GM12865 (cell line): ENCODE data around the gene HSDL2.
"Not testable (repeated sequence)": the region's sequence is repeated elsewhere in the genome, so short reads cannot be mapped to it uniquely, and the experiment has no call there.

Source experiments
- DNase-seq: peaks from one replicate; pipeline ENCODE4 v3.0.0; 2010; ENCODE audit warnings: low read depth
- H3K4me3 ChIP-seq: 2 replicates; pipeline ENCODE4 v1.5.1; 2011; ENCODE audit warnings: mild to moderate bottlenecking, low read depth, low read length, control low read depth
- TF ChIP-seq, protein P1 (sequence below): IDR thresholded peaks from 2 replicates; pipeline ENCODE4 v1.5.1; 2011; ENCODE audit warnings: low read length, control low read depth, low read depth, inconsistent platforms; ENCODE audit not compliant: insufficient read depth; ENCODE audit errors: missing control alignments

Gene HSDL2

DNA sequence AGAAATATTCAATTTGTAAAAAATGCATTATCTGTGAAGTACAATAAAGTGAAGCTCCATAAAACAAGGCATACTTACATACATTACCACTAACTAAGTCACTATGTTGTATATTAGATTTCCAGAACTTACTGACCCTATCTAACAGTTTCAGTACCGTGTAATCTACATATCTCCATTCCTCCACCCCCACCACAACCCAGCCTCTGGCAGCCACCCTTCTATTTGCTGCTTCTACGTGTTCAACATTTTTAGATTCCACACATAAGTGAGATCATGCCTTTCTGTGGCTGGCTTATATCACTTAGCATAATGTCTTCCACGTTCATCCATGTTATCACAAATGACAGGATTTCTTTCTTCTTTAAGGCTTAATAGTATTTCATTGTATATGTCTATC, 15.1 kb upstream of the HSDL2 start:
- DNase-seq, result no peak
- H3K4me3 ChIP-seq, result no peak overlapping the region
- TF ChIP-seq, protein P1, sequence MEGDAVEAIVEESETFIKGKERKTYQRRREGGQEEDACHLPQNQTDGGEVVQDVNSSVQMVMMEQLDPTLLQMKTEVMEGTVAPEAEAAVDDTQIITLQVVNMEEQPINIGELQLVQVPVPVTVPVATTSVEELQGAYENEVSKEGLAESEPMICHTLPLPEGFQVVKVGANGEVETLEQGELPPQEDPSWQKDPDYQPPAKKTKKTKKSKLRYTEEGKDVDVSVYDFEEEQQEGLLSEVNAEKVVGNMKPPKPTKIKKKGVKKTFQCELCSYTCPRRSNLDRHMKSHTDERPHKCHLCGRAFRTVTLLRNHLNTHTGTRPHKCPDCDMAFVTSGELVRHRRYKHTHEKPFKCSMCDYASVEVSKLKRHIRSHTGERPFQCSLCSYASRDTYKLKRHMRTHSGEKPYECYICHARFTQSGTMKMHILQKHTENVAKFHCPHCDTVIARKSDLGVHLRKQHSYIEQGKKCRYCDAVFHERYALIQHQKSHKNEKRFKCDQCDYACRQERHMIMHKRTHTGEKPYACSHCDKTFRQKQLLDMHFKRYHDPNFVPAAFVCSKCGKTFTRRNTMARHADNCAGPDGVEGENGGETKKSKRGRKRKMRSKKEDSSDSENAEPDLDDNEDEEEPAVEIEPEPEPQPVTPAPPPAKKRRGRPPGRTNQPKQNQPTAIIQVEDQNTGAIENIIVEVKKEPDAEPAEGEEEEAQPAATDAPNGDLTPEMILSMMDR, result no peak

DNA sequence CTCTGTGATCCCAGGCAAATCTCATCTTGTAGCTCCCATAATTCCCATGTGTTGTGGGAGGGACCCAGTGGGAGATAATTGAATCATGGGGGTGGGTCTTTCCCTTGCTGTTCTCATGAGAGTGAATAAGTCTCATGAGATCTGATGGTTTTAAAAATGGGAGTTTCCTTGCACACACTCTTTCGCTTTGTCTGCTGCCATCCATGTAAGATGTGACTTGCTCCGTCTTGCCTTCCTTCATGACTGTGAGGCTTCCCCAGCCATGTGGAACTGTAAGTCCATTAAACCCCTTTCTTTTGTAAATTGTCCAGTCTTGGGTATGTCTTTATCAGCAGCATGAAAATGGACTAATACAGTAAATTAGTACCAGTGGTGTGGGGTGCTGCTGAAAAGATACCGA, 14.7 kb upstream of the HSDL2 start:
- not testable (repeated sequence) for H3K4me3 ChIP-seq, DNase-seq

DNA sequence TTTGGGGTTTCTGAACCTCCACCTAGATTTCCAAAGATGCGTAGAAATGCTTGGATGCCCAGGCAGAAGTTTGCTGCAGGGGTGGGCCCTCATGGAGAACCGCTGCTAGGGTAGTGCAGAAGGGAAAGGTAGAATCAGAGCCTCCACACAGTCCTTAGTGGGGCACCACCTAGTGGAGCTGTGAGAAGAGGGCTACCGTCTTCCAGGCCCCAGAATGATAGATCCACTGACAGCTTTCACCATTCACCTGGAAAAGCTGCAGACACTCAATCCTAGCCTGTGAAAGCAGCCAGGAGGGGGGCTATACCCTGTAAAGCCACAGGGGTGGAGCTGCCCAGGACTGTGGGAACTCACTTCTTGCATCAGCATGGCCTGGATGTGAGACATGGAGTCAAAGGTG, 13.3 kb upstream of the HSDL2 start:
- peak; percentile 38 for DNase-seq
- TF ChIP-seq, protein P1, result peak; percentile 38
- no peak overlapping the region for H3K4me3 ChIP-seq

DNA sequence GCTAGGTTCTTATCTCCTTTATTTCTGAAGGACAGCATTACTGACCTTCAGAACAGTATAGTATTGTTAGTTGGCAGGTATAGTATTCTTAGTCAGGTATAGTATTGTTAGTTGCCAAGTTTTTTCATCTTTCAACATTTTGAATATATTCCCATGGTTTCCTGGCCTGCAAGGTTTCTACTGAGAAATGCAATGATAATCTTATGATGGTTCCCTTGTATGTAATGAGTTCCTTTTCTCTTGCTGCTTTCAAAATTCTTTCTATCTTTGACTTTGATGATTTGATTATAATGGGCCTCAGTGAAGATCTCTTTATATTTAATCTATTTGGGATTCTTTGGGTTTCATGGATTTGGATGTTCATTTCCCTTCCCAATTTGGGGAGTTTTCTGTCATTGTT, 12.4 kb upstream of the HSDL2 start:
- TF ChIP-seq, protein P1, result no peak
- DNase-seq, result no peak
- H3K4me3 ChIP-seq, result no peak overlapping the region

DNA sequence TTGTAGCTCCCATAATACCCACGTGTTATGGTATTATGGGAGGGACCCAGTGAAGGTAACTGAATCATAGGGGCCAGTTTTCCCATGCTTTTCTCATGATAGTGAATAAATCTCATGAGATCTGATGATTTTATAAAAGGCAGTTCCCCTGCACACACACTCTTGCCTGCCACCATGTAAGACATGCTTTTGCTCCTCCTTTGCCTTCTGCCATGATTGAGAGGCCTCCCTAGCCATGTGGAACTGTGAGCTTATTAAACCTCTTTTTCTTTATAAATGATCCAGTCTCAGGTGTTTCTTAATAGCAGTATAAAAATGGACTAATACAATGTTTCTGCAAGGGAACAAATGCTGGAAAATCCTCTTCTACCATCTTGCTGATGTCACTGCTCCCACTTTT, 10.1 kb upstream of the HSDL2 start:
- TF ChIP-seq, protein P1, result no peak
- no peak for DNase-seq
- H3K4me3 ChIP-seq, result no peak overlapping the region

DNA sequence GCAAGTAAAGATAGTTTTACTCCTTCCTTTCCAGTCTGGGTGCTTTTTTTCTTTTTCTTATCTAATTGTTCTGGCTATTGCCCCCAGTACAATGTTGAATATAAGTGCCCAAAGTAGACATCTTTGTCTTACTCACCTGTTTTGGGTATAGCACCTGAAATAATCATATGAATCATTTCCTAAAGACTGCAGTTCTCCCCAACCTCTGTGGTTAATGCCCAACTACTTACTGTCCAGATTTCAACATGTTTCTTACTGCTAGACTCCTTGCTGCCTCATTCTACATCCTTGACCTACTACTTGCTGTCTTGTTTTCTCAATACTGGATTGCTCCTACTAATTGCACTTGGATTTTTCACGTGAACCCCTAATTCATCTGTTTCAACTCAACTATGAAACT, 8.8 kb upstream of the HSDL2 start:
- H3K4me3 ChIP-seq, result no peak overlapping the region
- DNase-seq, result no peak
- TF ChIP-seq, protein P1, result no peak

DNA sequence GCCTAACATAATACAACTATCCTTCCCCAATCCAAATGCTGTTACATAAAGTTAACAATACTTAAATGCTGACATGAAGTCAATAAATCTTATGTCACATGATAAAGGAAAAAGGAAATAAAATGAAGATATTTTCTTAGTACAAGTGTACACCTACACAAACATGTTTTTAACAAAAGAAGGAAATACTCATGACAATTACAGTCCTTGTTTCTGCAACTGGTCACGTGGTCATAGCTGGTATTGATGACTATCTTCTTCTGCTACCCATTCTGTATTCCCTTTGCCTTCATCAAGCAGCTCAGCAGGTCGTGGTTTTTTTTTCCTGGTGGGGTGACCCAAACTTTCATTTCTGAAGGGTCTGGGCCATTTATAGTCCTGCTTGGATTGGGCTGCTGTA, 6.2 kb upstream of the HSDL2 start:
- not testable (repeated sequence) for H3K4me3 ChIP-seq, DNase-seq

DNA sequence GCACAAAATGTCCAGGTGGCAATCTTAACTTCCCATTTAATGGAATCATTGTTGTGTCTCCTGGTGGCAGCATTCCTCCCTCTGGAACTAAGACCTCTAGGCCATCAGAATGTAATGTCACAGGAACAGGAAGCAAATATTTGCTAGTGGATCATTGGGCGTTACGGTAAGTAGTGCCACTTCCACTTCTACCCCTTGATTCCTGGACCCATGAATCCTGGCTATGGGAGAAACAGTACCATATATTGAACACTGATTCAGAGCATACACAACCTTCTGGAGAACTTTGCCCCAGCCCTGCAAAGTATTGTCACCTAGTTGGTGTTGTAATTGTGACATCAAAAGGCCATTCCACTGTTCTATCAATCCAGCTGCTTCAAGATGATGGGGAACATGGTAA, 5.7 kb upstream of the HSDL2 start:
- DNase-seq, H3K4me3 ChIP-seq: not testable (repeated sequence)

DNA sequence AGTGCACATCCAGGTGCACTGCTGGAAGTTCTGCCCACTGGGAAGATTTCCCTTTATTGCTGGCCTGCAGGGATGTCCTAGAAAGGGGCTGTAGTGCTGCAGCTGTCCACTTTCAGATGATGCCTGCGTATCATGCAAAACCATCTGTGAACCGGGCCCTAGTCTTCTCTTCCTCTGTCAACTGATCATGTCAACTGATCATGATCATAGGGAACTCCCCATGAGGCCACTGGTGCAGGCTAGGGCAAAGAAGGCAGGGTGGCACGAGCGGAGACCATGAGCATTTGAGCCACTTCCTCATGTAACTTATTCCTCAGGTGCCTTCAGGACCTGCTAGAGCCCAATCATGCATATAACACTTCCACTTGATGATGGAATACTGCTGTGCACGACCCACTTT, 4.5 kb upstream of the HSDL2 start:
- TF ChIP-seq, protein P1, result no peak
- no peak overlapping the region for H3K4me3 ChIP-seq
- DNase-seq, result no peak
